NCI-H1436 treated with DMSO at 0.1 percent for 48 hours (cell line): ENCODE data around the gene NDUFS8.

Experiments used
- DNase-seq: peaks from one replicate; lab custom pipeline; 2025; lab: John Stamatoyannopoulos, UW

NDUFS8 gene

GRCh38 chr11:68049509-68050370 is 19.3 kb downstream of the NDUFS8 start:
- no peak for DNase-seq

GRCh38 chr11:68050371-68050841 is 19.9 kb downstream of the NDUFS8 start:
- no peak for DNase-seq

- DNase-seq = no peak
Observed at GRCh38 chr11:68051191-68052136, 21.0 kb downstream of the NDUFS8 start.

- no peak for DNase-seq
Observed at GRCh38 chr11:68052137-68052873, 21.8 kb downstream of the NDUFS8 start.

- no peak for DNase-seq
Observed at GRCh38 chr11:68053117-68053516, 22.6 kb downstream of the NDUFS8 start.

GRCh38 chr11:68053981-68054812 is 23.7 kb downstream of the NDUFS8 start:
- DNase-seq = no peak

- DNase-seq = no peak
Observed at GRCh38 chr11:68056317-68057285, 26.1 kb downstream of the NDUFS8 start.

GRCh38 chr11:68057807-68058206 is 27.3 kb downstream of the NDUFS8 start:
- DNase-seq = no peak

- no peak for DNase-seq
Observed at GRCh38 chr11:68061508-68061907, 31.0 kb downstream of the NDUFS8 start.

- DNase-seq = no peak
Observed at GRCh38 chr11:68064926-68065325, 34.4 kb downstream of the NDUFS8 start.

GRCh38 chr11:68065841-68066240 is 35.4 kb downstream of the NDUFS8 start:
- no peak for DNase-seq

GRCh38 chr11:68066742-68067141 is 36.3 kb downstream of the NDUFS8 start:
- no peak for DNase-seq

GRCh38 chr11:68067991-68068390 is 37.5 kb downstream of the NDUFS8 start:
- DNase-seq = no peak

GRCh38 chr11:68071281-68072048 is 41.0 kb downstream of the NDUFS8 start:
- DNase-seq = no peak

- no peak for DNase-seq
Observed at GRCh38 chr11:68074584-68075352, 44.3 kb downstream of the NDUFS8 start.

- no peak for DNase-seq
Observed at GRCh38 chr11:68076371-68077042, 46.0 kb downstream of the NDUFS8 start.
